ENCODE results near the gene TMEM117.

Gene TMEM117

GRCh38 chr12:44313188-44313587 is 477.3 kb downstream of the TMEM117 start:
- Histone ChIP-seq H3K27ac (no peak overlapping the region), H3K27me3 (no peaks in the 10 kb centered on the region), H3K9me3 (peaks cover 0 to 15% (median 7%) of the 10 kb centered on the region in 3 donors), H3K36me3 (no peaks in the 10 kb centered on the region), H3K4me1 (peaks cover 0 to 14% (median 0%) of the 10 kb centered on the region in 4 donors), H3K4me3 (no peak overlapping the region)
- TF ChIP-seq CTCF (IDR thresholded peaks at IDR 0.05) = no peak
- DNase-seq = no peak
- intact Hi-C loops (cut with DNase I; ENCODE audit: low total_unique reads) = no loop called here

GRCh38 chr12:44314007-44314500 is 478.2 kb downstream of the TMEM117 start:
- no peak for TF ChIP-seq CTCF (IDR thresholded peaks at IDR 0.05)
- intact Hi-C loops (cut with DNase I; ENCODE audit: low total_unique reads) = no loop called here
- Histone ChIP-seq H3K36me3 (no peaks in the 10 kb centered on the region), H3K4me3 (no peak overlapping the region), H3K27me3 (no peaks in the 10 kb centered on the region), H3K27ac (no peak overlapping the region), H3K9me3 (peaks cover 0 to 15% (median 7%) of the 10 kb centered on the region in 3 donors), H3K4me1 (peaks cover 0 to 14% (median 0%) of the 10 kb centered on the region in 4 donors)
- DNase-seq = no peak

GRCh38 chr12:44317651-44318126 is 481.8 kb downstream of the TMEM117 start:
- Histone ChIP-seq H3K27ac (no peak overlapping the region), H3K9me3 (peaks cover 0 to 6% (median under 1%) of the 10 kb centered on the region in 3 donors), H3K4me3 (no peak overlapping the region), H3K27me3 (no peaks in the 10 kb centered on the region), H3K36me3 (no peaks in the 10 kb centered on the region), H3K4me1 (peaks cover 0 to 14% (median 0%) of the 10 kb centered on the region in 4 donors)
- intact Hi-C loops (cut with DNase I; ENCODE audit: low total_unique reads) = no loop called here
- DNase-seq = no peak
- no peak for TF ChIP-seq CTCF (IDR thresholded peaks at IDR 0.05)

GRCh38 chr12:44331269-44331668 is 495.4 kb downstream of the TMEM117 start:
- no peak for TF ChIP-seq CTCF (IDR thresholded peaks at IDR 0.05)
- no peak overlapping the region for H3K4me3 ChIP-seq
- no peaks in the 10 kb centered on the region for H3K4me1 ChIP-seq
- no peak overlapping the region for H3K27ac ChIP-seq
- H3K9me3 ChIP-seq = no peaks in the 10 kb centered on the region
- no peak for DNase-seq
- no peaks in the 10 kb centered on the region for H3K36me3 ChIP-seq
- no peaks in the 10 kb centered on the region for H3K27me3 ChIP-seq
- intact Hi-C loops (cut with DNase I; ENCODE audit: low total_unique reads) = no loop called here

GRCh38 chr12:44334347-44334746 is 498.5 kb downstream of the TMEM117 start:
- Histone ChIP-seq H3K9me3 (no peaks in the 10 kb centered on the region), H3K36me3 (no peaks in the 10 kb centered on the region), H3K27me3 (no peaks in the 10 kb centered on the region), H3K27ac (no peak overlapping the region), H3K4me3 (no peak overlapping the region), H3K4me1 (no peaks in the 10 kb centered on the region)
- no peak for TF ChIP-seq CTCF (IDR thresholded peaks at IDR 0.05)
- intact Hi-C loops (cut with DNase I; ENCODE audit: low total_unique reads) = no loop called here
- DNase-seq = no peak

- Histone ChIP-seq H3K27me3 (no peaks in the 10 kb centered on the region), H3K36me3 (no peaks in the 10 kb centered on the region), H3K27ac (no peak overlapping the region), H3K9me3 (no peaks in the 10 kb centered on the region), H3K4me3 (no peak overlapping the region), H3K4me1 (no peaks in the 10 kb centered on the region)
- no peak for TF ChIP-seq CTCF (IDR thresholded peaks at IDR 0.05)
- no peak for DNase-seq
- intact Hi-C loops (cut with DNase I; ENCODE audit: low total_unique reads) = no loop called here
Observed at GRCh38 chr12:44335030-44335429, 499.1 kb downstream of the TMEM117 start.
